HuH-7 (cell line): ENCODE data around the gene LAMA4.
"Not testable (repeated sequence)": the region's sequence is repeated elsewhere in the genome, so short reads cannot be mapped to it uniquely, and the experiment has no call there.

ENCODE experiments used
- DNase-seq: peaks from one replicate; pipeline ENCODE4 v3.0.0; 2011; ENCODE audit warnings: low spot score

LAMA4 gene

DNA sequence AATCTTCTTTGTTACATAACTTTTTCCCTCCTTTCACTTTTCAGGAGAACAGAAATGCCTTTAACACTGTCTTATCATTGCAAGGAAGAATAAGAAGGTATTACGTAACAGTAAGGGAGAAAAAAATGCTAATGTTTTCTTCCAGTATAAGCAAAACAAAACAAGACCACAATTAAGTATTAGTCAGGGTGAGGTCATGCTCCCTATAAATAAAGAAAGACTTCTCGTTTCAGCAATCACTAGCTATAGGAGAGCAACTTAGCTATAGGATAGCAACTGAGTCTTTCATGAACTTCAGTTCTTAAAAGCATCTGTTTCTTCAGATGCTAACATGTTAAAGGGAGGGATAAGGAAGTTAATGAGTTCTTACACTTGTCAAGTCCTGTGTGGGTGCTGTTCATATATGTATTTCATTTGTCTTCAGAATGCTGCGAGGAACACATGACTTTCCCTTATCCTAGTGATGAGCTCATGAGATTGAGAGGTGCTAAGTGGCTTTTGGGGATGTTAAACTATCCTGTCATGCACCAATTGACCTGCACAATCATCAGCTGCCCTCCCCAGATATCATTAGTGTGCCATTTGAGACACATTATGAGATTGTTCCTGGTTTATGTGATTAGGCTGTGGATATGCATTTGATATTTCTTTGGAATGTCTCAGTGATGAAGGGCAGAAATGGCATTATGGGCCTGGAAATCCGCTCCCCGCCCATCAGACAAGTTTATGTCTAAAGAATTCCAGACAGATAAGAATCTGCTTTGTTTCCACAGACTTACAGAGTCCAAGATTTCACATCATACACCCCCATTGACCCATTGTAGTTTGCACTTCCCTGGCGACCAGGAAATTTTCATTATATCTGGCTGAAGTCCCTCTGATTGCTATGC, 37.5 kb downstream of the LAMA4 start:
- DNase-seq = no peak

DNA sequence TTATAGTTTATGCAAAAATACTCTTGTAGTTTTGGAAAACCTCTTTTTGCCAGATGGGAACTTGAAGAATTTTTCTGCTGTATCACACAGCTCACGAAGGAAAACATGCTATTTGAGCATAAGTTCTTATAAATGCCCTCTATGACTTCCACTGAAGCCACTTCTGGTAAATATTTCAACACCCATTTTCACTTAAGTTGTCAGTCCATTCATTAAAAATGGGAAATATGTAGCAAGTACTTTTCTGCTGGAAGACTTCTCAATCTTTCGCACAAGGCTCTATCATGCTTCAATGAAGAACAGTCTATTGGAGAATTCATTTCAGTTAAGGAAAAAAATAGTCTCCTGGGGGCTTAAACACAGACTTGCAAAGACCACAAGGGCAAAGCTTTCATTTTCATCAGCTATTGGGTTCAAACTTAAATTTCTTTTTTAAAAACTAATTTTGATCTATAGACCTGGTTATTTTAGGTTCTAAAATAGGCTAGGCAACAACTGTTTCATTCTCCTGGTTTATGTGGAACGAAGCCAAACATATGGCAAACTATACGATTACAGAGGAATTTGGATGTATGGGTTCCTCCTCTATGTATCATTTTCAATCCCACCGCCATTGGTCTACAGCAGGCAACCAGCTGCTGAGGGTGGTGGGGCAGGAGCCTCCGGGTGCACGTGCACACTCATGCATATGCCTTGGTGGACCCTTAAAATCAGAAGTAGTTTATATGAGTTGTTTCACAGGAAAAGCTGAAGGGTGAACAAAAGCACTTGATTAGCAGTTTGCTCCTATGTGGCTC, 38.7 kb downstream of the LAMA4 start:
- no peak for DNase-seq

DNA sequence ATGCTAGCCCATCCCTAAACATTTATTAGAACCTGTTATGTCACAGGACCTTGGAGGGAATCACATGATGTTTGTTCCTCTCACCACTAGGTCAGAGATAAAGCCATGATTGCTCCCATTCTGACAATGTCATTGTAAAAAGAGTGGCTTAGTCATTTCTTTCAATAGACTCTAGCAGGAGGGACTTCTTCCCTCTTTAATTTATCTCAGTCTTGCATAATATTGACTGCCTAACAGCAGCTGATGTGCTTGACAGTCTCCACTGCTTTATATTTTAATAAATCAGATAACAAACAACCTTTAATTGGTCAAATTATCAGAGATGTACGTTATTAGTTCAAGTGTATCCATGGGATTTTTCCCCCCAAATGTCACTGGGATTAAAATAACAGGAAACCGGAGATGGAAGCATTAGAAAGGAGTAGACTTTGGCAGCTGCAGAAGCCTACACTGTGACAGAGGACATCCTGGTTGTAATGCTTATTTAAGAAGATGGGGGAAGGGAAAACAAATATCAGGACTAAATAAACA, 39.6 kb downstream of the LAMA4 start:
- peak; percentile 44 for DNase-seq

DNA sequence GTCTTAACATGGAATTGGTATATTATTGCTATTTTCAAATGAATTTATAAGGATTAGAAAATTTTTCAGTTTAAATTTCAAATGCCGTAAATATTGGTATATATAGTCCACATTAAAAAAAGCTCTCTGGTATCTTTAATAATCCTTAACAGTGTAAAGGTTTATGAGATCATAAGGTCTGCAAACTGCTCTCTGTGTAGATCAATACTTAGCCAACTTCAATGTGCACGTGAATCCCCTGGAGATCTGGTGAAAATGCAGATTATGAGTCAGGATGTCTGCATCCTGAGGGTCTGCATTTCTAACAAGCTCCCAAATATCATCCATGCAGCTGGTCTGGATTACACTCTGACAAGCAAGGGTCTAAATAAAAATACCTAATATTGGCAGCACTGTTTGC, 43.5 kb downstream of the LAMA4 start:
- no peak for DNase-seq

DNA sequence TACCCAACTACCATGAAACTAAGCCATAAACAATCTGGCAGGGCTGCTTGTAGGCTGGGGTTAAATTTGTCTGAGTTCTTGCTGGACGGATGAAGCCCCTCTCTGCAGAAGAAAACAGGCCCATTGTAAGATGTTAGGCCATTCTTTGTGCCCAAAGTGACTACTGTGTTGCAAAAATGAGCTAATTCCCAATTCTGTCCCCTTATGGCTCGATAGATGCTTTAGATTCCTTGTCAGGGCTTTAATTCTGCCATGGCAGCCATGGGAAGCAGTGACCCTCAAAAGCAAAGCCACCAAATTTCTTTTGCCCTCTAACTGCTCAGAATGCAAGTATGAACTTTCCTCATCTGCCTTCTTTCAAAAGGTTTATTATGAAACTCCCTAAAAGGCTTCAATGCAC, 45.2 kb downstream of the LAMA4 start:
- no peak for DNase-seq

DNA sequence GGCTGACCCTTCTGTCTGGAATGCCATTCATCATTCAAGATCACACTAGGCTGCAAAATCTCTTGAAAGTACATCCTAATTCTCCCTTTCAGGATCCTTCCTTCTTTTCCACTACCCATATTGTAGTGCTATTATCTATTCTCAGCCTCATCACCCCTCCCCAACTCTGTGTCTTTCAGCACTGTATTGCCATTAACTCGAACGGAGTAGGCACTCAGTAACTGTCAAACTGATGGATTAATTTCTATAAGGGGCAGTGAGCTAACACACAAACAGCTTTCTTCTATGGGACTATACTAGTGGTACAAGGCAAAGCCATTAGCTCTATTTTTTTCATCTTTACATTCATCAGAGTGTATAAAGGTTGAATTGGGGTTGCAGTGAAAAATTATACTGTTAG, 46.6 kb downstream of the LAMA4 start:
- DNase-seq = no peak

DNA sequence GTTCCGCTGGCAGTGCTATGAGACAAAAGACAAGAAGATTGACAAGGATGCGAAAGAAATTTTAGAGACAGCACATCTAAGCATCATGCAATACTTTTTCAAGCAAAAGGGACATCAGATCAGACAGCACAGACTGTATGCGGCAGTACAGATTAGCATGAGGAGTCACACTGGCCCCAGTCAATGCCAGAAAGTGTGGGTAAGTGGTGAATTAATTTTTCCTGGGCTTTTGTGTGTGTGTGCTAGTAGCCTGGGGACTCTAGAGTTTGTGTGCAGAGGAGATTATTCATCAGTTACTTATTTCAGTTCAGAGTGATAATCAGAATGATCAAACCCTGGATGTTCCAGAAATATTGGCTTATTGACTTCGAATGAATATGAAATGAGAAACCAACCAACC, 47.2 kb downstream of the LAMA4 start:
- no peak for DNase-seq

DNA sequence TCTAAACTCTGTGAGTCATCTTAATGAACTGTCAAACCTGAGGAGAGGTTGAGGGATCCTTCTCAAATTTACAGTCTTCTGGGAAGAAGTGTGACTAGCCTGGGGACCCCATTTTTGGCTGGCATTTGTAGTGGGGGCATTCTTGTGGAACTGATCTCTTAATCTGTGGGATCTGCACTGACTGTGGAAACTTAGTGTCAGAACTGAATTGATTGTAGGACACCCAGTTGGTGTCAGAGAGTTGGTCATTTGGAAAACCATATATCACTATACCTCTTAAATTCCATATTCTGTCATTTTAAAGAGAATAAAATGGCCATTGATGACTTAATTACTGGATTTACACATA, 48.3 kb downstream of the LAMA4 start:
- no peak for DNase-seq

DNA sequence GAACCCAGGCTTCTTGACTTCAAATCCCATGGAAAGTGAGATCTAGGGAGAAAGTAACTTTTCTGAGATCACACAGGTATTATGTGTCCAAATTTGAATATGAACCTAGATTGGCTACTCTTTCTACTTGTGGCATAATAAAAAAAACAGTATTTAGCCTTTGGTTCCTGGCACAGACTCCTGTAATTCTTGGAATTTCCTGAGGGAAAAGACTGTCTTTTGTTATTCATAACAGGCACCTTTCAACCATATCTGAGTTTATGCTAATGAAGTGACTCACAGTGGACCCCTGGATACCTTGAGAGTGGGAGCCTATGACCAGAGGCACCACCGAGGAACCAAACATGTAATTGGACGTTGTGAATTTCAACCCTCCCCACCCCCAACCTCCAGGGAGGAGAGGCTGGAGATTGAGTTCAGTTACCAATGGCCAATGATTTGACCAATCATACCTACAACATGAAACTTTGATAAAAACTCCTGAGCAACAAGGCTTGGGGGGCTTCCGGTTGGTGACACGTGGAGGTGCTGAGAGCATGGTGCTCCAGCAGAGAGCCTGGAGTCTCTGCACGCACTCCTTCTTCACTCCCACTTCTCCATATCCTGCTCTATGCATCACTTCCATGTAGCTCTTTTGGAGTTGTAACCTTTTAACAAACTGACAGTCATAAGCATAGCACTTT, 48.8 kb downstream of the LAMA4 start:
- DNase-seq = no peak

DNA sequence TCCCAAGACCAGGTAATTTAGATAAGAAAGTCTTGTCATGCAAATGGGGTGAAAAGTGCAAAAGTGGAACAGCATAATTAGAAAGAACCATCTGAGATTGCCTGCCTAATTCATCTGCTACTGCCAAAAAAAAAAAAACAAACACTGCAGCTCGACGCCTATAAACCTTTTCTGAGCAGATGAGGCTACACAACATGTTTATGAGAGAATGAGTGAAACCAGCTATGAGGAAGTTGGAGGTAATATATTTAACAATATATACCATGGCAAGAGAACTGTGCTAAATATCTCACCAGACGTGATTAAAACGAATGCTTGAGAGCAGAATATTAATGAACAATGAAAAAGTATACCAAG, 50.0 kb downstream of the LAMA4 start:
- no peak for DNase-seq

DNA sequence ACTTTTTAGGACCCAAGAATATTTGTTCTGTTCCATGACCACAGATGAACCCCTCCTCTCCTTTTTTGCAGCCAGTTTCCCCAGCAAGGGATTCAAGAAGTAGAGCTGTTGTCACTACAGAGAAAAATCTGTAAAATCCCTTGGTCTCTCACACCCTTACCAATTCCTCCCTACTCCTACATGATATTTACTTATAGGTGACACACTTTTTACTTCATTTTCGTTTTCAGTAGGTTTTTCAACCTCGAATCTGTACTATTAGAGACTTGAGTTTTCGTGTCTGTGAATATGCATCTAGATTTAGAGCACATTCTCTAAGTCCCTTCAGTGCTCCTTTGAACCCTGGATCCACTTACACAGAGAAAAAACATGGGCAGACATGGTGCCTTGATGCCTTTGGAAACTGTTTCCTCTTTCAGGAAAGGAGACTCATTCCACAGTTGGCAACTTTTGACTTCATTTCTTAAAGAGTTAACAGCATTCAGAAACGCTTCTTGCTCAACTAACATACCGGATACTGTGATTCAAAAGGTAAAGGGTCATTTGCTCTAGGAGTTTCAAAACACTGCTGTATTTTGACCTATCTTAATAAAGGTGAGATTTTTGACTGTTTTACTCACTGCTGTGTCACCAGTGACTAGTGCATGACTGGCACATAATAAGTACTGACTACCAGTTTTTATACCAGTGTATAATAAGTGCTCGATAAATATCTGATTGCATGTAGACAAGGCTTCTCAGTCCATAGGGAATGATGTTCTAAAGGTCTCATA, 50.6 kb downstream of the LAMA4 start:
- DNase-seq = no peak

DNA sequence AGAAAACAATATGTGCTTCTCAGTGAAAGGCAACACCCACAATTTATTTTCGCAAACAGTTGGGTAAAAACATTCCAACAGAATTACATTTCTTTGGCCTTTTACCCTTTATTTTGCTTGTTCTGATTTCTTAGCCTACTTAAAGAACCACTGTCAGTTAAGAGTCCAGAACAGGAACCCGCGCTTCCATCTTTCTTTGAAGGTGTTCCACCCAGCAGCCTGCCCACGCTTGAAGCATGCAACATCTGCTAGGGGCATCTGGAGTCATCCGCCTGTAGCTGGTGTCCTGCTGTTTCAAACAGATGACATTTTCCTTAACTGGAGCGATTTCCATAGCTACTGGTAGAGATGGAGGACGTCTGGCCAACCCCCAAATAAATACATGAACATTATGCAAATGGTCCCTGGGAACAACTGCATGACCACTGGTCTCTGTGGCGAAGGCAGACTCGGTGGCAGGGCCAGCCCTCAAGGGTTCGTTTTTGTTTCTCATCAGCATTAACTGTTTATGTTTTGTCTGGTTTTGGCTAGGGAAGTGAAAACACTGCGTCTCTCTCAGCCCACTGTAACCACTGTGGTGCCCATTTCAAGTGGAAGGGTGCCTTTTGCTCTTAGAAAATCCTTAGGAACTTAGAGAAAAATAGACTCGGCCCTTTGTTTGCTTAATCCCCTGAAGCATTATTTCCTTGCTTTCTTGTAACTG, 51.6 kb downstream of the LAMA4 start:
- no peak for DNase-seq

DNA sequence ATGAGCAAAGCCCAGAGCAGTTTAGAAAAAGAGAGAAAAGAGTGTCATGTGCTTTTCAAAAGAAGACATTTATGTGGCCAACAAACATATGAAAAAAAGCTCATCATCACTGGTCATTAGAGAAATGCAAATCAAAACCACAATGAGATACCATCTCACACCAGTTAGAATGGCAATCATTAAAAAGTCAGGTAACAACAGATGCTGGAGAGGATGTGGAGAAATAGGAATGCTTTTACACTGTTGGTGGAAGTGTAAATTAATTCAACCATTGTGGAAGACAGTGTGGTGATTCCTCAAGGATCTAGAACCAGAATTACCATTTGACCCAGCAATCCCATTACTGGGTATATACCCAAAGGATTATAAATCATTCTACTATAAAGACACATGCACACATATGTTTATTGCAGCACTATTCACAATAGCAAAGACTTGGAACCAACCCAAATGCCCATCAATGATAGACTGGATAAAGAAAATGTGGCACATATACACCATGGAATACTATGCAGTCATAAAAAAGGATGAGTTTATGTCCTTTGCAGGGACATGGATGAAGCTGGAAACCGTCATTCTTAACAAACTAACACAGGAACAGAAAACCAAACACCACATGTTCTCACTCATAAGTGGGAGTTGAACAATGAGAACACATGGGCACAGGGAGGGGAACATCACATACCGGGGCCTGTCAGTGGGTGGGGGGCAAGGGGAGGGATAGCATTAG, 54.0 kb downstream of the LAMA4 start:
- DNase-seq = not testable (repeated sequence)

DNA sequence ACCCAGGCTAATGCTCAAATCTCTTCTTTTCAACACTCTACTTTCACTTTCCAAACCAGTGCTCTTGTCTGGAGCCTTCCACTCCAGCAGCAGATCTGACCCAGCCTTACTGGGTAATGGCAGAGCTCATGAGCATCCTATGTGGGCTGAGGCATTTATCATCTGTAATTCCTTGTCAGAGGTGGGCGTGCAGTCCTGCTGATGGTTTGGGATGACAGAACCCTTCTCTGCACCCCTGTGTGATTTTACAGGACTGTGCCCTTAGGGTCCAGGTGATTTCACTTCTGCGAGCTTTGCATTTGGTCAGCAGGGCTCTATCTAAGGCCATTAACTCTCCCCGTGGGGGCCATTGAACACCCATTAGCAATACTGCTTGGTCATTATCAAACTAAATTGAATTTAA, 55.4 kb downstream of the LAMA4 start:
- DNase-seq = no peak

DNA sequence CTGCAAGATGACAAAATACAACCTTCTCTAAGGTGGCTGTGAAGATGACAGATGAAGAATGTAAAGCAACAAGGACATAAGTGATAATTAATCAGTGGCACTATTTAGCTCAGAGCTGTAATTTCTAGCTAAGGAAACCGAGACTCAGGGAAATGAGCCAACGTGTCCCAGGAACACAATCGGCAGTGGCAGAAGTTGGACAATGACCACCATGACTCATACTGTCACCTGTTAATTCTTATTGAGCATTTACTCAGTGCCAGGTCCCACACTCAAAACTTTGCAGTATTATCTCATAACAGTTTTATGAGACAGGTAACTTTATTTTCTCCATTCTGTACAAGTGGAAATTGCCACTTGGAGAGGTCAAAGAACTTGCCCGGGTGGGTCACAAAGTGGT, 55.8 kb downstream of the LAMA4 start:
- DNase-seq = no peak

DNA sequence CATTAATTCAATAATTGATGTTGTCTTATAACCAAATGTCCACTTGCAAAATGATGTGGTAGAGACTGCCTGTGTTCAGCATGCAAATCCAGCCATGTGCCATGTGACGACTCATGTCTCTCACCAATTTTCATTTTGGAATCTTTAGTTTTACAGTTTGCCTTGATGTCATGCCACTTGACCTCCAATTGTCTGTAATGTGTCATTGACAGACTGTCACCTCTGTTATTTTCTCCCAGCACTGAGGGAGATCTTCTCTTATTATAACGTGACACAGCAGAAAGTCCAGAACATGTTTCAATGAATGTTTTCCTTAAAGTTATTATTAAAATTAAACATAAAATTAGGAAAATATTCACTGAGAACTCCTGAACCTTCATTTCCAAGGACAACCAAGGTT, 56.7 kb downstream of the LAMA4 start:
- DNase-seq = no peak

DNA sequence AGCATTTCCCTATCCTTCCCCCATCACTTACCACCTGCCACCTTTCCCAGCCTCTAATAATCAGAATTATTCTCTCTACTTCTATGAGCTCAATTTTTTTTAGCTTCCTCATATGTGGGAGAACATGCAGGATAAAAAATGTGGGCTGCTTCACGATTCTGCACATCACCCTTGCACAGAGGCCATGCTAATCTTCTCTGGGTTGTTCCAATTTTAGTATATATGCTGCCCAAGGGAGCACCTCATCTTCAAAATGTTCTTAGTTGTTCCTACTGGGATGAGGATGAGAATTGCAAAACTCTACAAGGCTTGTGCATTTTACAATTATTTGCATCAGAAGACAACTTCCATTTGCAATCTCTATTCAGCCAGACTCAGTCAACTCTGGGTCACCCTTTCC, 58.1 kb downstream of the LAMA4 start:
- no peak for DNase-seq

DNA sequence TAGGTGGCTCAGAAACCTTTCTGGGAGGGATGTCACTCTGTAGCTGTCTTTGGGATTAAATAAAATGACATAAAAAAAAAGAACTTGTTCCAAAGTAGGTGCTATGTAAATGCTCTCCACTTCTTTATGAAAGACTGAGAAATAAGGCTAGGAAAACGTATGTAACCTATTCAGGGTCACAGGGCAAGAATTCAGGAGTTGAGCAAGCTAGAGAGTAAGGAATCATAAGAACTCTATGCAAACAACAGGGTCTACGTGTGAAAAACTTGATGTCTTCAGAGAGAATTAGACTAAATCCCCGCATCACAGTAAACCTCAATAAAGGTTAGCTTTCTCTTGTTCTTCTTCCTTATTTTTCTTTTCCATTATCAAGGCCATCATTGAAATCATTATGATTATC, 59.2 kb downstream of the LAMA4 start:
- DNase-seq = no peak

DNA sequence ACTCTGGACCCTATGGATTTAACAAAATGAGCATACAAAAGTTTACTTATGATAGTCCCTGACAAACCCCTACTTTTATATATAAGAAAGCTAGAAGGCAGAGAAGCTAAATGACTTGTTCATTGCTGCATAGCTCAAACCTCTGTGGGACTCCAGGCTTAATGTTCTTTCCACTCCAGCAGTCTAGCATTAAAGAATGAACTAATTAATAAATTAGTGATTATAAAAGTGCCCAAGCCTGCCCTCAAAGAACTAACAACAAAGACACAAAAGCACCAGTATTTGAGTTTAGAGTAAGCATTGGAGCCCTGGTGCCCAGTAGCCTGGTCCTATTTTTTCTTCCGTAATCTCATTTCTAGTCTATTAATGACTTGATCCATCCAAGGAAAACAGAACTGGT, 59.9 kb downstream of the LAMA4 start:
- DNase-seq = no peak

DNA sequence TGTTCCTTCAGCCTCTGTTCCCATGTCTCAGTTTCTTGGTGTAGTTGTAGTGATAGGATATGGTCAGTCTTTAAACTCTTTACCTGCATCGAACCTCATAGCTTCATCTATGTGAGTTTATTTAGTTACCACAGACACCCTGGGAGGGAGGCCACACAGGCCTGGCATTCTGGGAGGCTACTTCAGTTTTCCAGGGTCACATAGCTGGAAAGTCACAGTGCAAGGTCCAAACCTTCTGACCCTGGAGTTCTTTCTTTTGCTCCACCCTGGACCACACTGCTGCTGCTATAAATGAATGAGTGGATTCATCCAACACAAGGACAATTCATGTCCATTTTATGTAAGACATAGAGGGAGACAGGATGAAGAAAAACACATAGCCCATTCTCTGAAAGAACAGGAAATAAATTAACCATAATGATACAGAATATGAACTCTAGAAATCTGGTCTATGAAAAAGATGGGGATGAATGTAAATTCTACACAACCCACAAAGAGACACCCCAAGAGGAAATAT, 60.8 kb downstream of the LAMA4 start:
- DNase-seq = peak; percentile 25
